Activated naive CD4-positive, alpha-beta T cell treated with anti-CD3 and anti-CD28 coated beads, Interleukin-2, amount 10 ng/mL, durations not matched to agents 7 days and 5 days (primary cell): ENCODE data around the gene MEDAG.

Experiments
- CTCF ChIA-PET: fragments of 350-600 bp; sonication (Branson Sonifier 250); formaldehyde crosslinking; loops from one replicate; lab custom pipeline; 2021; ENCODE audit warnings: antibody characterized with exemption; lab: Charles Lee
- DNase-seq: peaks from one replicate; pipeline ENCODE4 v3.0.0-alpha.2; 2020
- H3K27ac Mint-ChIP-seq: one replicate; pipeline ENCODE4 v1.8.0; 2021; ENCODE audit warnings: mild to moderate bottlenecking, moderate library complexity, mixed read lengths
- H3K27me3 Mint-ChIP-seq: one replicate; pipeline ENCODE4 v1.8.0; 2021; ENCODE audit warnings: mild to moderate bottlenecking, mixed read lengths
- H3K36me3 Mint-ChIP-seq: one replicate; pipeline ENCODE4 v1.8.0; 2021; ENCODE audit warnings: mixed read lengths
- H3K4me1 Mint-ChIP-seq: one replicate; pipeline ENCODE4 v1.8.0; 2021; ENCODE audit warnings: mixed read lengths
- H3K4me3 Mint-ChIP-seq: one replicate; pipeline ENCODE4 v1.8.0; 2021; ENCODE audit warnings: mild to moderate bottlenecking, moderate library complexity, mixed read lengths
- H3K9me3 Mint-ChIP-seq: one replicate; pipeline ENCODE4 v1.8.0; 2021; ENCODE audit warnings: mixed read lengths

The MEDAG gene

DNA sequence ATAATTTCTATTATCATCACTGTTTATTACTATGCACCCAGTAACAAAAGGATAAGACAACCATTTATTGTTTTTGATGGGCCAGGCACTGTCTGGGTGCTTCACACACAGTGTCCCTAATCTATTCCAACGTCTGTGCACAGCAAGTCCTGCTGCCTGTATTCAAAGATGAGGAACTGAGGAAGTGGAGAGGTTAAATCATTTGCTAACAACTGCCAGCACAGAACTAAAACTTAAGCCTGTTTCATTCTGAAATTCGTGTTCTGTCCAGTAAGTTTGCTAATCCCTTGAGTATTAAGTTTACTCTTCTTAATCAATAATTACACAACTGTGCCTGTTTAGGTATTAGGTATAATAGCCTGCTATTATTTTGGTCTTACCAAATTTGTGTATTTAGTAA, 68.3 kb downstream of the MEDAG start:
- CTCF ChIA-PET = no interaction called here
- no peak overlapping the region for H3K27ac Mint-ChIP-seq
- no peaks in the 10 kb centered on the region for H3K36me3 Mint-ChIP-seq
- H3K4me1 Mint-ChIP-seq = no peaks in the 10 kb centered on the region
- peaks cover 56% of the 10 kb centered on the region for H3K27me3 Mint-ChIP-seq
- DNase-seq = no peak
- no peak overlapping the region for H3K4me3 Mint-ChIP-seq
- no peaks in the 10 kb centered on the region for H3K9me3 Mint-ChIP-seq
